NCI-H2029 (cell line): Measurements from ENCODE around the gene RNF8.
"Not testable (repeated sequence)": the region's sequence is repeated elsewhere in the genome, so short reads cannot be mapped to it uniquely, and the experiment has no call there.

Experiments used
- DNase-seq: peaks from one replicate; lab custom pipeline; 2025; lab: John Stamatoyannopoulos, UW

The RNF8 gene

DNA sequence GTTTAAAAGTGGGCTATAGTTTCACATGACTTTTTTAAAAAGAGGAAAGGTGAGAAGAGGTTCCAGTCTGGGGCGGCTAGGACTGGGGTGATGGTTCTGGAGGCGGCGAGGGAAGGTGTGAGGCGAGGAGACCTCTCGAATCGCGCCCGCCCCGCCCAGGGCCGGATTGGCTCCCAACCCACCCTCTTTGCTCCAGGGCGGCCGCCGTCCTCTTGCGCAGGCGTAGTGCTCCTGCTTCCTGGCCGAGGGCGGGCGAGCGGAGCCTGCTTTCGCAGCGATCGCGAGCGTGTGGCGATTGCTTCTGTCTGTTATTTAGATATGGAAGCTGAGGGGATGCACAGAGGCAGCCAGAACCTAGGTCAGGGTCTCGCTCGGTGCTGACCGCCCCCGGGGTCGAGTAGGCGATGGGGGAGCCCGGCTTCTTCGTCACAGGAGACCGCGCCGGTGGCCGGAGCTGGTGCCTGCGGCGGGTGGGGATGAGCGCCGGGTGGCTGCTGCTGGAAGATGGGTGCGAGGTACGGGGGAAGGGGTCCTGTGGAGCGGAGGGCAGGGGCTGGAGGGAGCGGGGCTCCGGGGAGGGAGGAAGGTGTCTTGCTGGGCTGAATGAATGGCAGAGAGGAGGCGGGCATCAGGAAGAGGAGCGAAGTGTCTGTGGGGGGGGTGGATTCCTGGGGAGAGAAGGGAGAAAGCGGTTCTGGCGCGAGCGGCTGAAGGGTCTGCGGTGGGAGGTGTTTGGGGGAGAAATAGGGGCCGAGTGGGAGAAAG, at the start of gene RNF8:
Gene RNF8 (plus strand): TSS at position 223 of the 765 bp plus-strand sequence. CDS start 182 bp downstream, at position 405.
- peak; percentile 77 for DNase-seq

GRCh38 chr6:37304766-37305165, 49.0 kb upstream of the RNF8 start:
- no peak for DNase-seq

DNA sequence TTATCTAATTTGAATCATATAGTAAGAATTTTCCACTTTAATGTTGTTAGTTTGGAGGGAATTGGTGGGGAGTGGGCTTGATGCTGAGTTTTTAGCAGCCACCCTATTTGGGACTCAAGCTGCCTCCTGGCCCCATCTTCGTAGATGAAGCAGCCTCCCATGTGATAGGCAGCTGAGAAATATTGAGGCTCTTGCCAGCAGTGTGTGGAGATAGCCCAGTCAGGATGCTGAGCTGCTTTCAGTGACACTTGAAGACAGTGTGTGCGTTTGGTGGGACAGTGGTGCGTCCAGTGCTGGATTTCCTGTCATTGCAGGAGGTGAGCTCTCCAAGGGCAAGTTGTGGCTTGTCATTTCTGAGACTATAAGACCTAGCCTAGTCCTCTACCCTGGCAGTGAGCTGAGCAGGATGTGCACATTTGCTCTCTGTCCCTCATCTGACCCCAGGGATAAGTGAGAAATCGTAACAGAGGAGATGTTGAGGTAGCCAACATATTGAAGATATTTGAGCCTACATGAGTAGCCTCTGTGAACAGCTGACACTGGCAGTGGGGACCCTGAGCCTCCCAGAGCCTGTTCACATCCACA, 47.9 kb upstream of the RNF8 start:
- DNase-seq, result no peak

DNA sequence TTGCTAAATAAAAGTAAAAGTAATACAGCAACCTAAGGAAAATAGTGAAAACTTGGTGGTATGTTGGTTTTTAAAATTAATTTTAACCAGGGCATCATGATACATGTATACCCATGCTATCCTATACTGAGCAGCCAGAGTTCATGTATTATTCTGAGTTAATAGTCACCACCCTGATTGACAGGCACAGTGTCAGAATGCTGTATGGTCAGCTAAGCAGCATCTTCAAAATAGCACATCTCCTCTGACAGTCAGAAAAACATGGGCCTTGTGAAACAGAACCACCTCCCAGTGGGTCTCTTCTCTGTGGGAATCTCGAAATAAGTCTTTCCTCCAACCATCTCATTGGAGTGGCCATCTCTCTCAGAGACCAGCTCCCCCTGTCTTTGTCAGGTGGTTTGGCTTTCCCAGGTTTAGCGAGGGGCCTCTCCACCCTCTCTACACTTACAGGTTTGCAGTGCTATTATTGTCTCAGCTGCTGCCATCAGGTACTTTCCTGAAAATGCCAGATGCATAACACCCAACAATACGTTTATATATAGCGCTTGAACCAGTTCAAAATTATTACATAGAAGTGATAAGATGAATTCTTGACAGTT, 47.1 kb upstream of the RNF8 start:
- peak; percentile 15 for DNase-seq

- not testable (repeated sequence) for DNase-seq
Measured at GRCh38 chr6:37307484-37307883, 46.3 kb upstream of the RNF8 start.

GRCh38 chr6:37308069-37308815, 45.5 kb upstream of the RNF8 start:
- peak; percentile 98 for DNase-seq

- DNase-seq, result no peak
Measured at GRCh38 chr6:37309046-37309445, 44.7 kb upstream of the RNF8 start.

DNA sequence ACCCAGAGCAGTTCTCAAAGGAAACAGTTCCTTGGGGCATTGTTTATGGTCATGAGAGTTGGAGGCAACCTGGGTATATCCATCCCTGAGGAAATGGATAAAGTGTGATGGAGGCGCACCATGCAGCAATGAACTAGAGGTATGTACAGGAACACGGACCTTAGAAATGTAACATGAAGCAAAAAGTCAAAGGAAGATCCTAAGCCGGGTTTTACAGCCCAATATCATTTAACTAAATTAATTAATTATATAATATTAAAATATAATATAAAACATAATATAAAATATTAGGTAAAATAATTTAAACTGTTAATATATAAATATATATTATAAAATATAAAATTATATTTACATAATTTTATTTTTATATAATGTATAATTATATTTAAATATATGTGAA, 44.1 kb upstream of the RNF8 start:
- DNase-seq, result no peak

DNA sequence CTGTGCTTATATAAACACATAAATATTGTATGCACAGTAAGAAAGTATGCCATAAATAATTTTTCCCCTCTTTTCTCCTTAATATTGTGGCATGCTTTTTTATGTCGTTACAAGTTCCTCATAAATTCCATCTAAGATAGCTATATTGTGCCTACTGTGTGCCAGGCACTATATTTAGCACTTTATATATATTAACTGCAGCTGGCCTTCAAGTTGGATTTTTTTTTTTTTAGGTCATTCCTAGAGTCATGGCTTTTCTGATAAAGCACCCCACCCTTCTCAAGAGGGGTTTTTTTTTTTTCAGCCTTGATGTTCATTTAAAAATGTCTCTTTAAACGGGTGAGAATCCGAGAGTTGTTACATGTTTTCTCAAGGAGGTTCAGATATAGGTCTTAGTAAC, 42.8 kb upstream of the RNF8 start:
- DNase-seq, result no peak

GRCh38 chr6:37311741-37312473, 41.9 kb upstream of the RNF8 start:
- no peak for DNase-seq

DNA sequence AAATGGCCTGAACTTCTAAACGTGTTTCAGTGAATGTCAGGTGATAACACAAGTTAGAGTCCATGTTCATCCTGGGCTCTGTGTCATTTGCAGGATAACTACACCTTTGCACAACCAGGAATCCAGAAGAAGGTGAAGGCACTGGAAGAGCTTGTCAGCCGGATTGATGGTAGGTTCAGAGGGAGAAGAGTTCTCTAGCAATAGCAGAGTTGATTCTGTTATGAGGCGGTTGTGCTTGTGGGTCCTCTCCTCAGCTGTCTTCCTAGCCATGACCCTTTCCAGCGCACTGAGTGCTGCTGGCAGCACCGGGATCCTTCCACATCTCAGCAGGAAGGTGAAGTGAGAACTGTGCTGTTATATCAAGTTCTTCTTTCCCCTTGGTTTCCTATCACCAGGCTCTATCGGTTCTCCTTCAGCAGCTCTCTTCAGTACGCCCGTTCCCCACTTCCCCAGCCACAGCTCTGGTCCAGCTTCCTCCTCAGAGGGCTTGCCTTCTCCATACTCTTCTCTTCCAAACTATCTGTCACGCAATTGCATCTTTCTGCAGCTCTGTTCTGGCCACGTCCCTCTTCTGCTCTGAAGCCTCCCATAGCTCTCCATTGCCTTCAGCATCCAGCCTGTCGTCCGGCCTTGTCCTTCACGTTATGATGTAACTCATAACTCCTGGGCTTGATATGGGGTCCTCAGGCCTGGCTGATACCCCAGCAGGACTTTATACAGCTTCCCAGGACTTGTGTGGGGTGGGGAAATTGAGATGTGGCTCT, 39.9 kb upstream of the RNF8 start:
- DNase-seq, result no peak

GRCh38 chr6:37314487-37315156, 39.2 kb upstream of the RNF8 start:
- DNase-seq, result no peak

DNA sequence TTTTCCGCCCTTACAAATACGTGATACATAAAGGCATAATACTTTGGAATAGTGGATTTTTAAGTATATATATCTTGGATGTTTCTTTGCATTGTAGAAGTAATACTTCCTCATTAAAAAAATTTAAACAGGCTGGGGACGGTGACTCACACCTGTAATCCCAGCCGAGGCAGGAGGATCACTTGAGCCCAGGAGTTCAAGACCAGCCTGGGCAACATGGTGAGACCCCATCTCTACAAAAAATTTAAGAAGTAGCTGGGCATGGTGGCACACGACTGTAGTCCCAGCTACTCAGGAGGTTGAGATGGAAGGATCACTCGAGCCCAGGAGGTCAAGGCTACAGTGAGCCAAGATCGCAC, 38.6 kb upstream of the RNF8 start:
- no peak for DNase-seq

GRCh38 chr6:37316071-37316470, 37.7 kb upstream of the RNF8 start:
- DNase-seq, result no peak

- no peak for DNase-seq
Measured at GRCh38 chr6:37317312-37318038, 36.3 kb upstream of the RNF8 start.

DNA sequence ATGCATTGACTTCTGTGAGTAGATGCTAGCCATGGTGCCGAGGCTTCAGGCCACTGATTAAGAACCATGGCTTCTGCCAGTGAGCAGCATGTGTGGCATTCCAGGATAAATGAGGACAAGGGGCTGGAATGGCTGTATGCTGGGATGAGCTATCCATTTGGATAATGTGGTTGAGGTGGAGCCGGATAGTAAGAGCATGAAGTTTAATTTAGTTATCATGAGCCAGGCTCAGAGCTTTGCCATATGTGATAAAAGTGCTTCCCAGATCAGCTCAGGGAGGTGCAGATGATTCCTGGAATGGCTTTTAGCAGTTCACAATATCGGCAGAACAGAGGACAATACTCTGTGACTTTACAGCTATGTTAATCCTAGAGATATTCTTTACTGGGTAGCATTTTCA, 34.6 kb upstream of the RNF8 start:
- DNase-seq, result no peak

- DNase-seq, result no peak
Measured at GRCh38 chr6:37319856-37320480, 33.8 kb upstream of the RNF8 start.

DNA sequence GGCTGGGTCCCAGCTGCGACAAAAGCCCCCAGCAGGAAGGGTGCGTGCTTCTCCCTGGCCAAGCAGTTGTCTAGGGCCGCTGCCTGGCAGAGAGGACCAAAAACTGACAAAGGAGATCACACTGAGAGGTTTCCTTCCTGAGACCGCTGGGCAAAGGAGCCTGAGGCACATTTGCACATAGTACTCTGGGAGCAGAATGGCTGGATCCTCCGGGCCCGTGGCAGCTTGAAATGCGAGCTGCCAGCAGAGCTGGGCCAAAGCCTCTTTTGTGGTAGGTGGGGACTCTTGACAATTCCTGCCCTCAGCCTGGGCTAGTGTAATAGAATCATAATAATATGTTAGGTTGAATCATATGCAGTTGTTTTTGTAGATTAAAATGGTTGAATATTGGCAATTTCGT, 33.1 kb upstream of the RNF8 start:
- DNase-seq, result peak; percentile 48

DNA sequence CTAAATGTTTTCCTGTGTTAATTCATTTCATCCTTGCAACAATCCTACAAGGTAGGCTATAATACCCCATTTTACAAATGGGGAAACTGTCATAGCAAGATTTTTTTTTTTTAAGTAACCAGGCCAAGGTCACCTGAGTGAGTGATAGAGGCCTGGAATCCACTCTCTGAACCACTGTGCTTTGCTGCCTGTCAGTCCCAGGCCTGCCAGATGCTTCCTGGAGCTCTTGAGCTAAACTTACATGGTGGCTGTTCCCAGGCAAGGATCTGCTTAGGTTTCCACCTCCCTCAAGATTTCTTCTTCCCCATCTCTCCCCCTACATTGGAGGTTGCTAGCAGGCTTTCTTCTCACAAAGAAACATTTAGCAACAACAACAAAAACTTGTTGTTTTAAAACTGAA, 32.7 kb upstream of the RNF8 start:
- DNase-seq, result no peak
